ENCODE results near the gene PPP6R2.

The PPP6R2 gene

DNA sequence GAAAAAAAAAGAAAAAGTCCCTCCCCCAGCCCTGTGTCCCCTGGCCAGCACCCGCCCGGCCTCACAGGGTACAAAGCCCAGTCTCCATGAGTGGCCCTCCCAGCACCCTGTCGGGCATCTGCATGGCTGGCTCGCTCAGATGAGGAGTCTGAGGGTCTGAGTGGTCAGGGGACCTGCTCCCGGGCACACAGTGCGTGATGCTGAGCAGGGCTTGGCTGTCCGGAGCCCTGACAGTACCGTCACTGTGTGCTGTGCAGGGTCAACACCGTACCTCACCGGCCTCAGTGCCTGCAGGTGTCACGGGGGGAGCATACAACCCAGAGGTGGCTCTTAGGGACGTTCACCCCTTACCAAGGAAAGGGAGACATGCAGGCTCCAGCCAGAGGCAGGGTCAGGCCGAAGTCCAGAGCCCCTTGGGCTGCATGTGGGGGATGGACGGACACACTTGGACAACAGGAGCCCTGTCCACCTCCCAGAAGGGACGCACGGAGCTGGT is 32.1 kb upstream of the PPP6R2 start:
- peaks cover 12% of the 10 kb centered on the region; the same call in 1 of the 2 replicates for H3K79me2 ChIP-seq (ENCODE audit: insufficient read depth, low read length)

DNA sequence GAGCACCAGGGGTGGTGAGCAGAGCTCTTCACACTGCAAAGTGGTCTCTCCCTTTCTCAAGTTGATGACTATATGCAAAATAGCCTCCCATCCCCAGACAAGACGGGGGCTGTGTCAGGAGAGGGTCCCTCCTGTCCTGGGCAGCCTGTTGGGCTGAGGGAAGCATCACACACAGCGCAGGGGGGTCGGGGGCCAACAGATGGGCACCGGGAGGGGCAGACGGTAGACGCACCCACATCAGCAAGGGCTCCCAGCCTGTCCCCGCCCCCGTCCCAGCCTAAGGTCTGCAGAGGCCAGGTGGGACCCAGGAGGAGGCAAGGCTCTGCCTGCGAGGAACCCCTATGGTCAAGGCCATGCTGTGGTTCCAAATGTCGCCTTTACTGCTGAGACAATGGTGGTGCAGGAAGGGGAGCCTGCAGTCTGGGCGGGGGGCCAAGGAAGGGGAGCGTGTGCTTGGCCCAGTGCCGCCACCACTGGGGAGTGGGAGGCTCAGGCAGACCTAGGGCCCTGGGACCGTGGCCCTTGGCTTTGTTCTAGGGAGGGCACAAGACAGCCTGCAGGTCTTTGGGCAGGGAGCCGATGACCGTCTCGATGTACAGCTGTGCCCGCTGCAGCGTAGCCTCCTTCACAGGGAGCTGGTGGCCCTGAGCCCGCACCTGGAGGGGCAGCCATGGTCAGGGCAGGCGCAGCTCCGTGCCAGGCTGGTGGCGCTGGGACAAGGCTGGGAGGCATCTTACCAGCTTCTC is 31.3 kb upstream of the PPP6R2 start:
- H3K27me3 ChIP-seq (ENCODE audit: insufficient read depth, low read length, poor library complexity, severe bottlenecking) = no peaks in the 10 kb centered on the region
- no peak overlapping the region for H3K4me2 ChIP-seq (ENCODE audit: low read depth, low read length, poor library complexity, severe bottlenecking)
- H3K4me1 ChIP-seq (ENCODE audit: insufficient read depth, low read length, poor library complexity, severe bottlenecking) = peaks cover 57% of the 10 kb centered on the region
- no peak overlapping the region for H3K4me3 ChIP-seq (ENCODE audit: low read length, poor library complexity, severe bottlenecking)
- H3K36me3 ChIP-seq (ENCODE audit: insufficient read depth, low read length) = no peaks in the 10 kb centered on the region
- H3K9me2 ChIP-seq (replicated peaks; ENCODE audit: low read depth, low read length) = no peaks in the 10 kb centered on the region
- TF ChIP-seq, protein P1, sequence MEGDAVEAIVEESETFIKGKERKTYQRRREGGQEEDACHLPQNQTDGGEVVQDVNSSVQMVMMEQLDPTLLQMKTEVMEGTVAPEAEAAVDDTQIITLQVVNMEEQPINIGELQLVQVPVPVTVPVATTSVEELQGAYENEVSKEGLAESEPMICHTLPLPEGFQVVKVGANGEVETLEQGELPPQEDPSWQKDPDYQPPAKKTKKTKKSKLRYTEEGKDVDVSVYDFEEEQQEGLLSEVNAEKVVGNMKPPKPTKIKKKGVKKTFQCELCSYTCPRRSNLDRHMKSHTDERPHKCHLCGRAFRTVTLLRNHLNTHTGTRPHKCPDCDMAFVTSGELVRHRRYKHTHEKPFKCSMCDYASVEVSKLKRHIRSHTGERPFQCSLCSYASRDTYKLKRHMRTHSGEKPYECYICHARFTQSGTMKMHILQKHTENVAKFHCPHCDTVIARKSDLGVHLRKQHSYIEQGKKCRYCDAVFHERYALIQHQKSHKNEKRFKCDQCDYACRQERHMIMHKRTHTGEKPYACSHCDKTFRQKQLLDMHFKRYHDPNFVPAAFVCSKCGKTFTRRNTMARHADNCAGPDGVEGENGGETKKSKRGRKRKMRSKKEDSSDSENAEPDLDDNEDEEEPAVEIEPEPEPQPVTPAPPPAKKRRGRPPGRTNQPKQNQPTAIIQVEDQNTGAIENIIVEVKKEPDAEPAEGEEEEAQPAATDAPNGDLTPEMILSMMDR (conservative IDR thresholded peaks at IDR 0.05; ENCODE audit: low read length) = no peak
- TF ChIP-seq EZH2phosphoT487 (IDR thresholded peaks at IDR 0.05; ENCODE audit: borderline replicate concordance) = no peak
- H3F3A ChIP-seq (ENCODE audit: low read depth) = 0 out of 2 replicates have a peak, but pooled peaks cover 5% of the 10 kb centered on the region
- no peaks in the 10 kb centered on the region for H4K20me1 ChIP-seq (ENCODE audit: insufficient read depth, low read length, poor library complexity, severe bottlenecking)
- H3K9ac ChIP-seq (ENCODE audit: low read depth, low read length, poor library complexity, severe bottlenecking) = no peak overlapping the region
- peaks cover 6% of the 10 kb centered on the region; the same call in 1 of the 2 replicates for H3K79me2 ChIP-seq (ENCODE audit: insufficient read depth, low read length)
- H3K9me3 ChIP-seq (ENCODE audit: insufficient read depth, low read depth, low read length) = no peaks in the 10 kb centered on the region
- no peak overlapping the region for H2AFZ ChIP-seq (ENCODE audit: low read length)

More for the DNA sequence above, 32.1 kb upstream of the PPP6R2 start:
- H3K27me3 ChIP-seq (ENCODE audit: insufficient read depth, low read length, poor library complexity, severe bottlenecking) = no peaks in the 10 kb centered on the region
- H3K4me3 ChIP-seq (ENCODE audit: low read length, poor library complexity, severe bottlenecking) = no peak overlapping the region
- H3F3A ChIP-seq (ENCODE audit: low read depth) = 0 out of 2 replicates have a peak, but pooled peaks cover 5% of the 10 kb centered on the region
- H3K4me1 ChIP-seq (ENCODE audit: insufficient read depth, low read length, poor library complexity, severe bottlenecking) = peaks cover 62% of the 10 kb centered on the region
- no peaks in the 10 kb centered on the region for H3K36me3 ChIP-seq (ENCODE audit: insufficient read depth, low read length)
- no peak overlapping the region for H3K4me2 ChIP-seq (ENCODE audit: low read depth, low read length, poor library complexity, severe bottlenecking)
- H3K9ac ChIP-seq (ENCODE audit: low read depth, low read length, poor library complexity, severe bottlenecking) = no peak overlapping the region
- no peaks in the 10 kb centered on the region for H4K20me1 ChIP-seq (ENCODE audit: insufficient read depth, low read length, poor library complexity, severe bottlenecking)
- no peak overlapping the region for H2AFZ ChIP-seq (ENCODE audit: low read length)
- H3K9me2 ChIP-seq (replicated peaks; ENCODE audit: low read depth, low read length) = no peaks in the 10 kb centered on the region
- no peak for TF ChIP-seq EZH2phosphoT487 (IDR thresholded peaks at IDR 0.05; ENCODE audit: borderline replicate concordance)
- TF ChIP-seq, protein P1 (conservative IDR thresholded peaks at IDR 0.05; ENCODE audit: low read length) = no peak
- no peaks in the 10 kb centered on the region for H3K9me3 ChIP-seq (ENCODE audit: insufficient read depth, low read depth, low read length)

DNA sequence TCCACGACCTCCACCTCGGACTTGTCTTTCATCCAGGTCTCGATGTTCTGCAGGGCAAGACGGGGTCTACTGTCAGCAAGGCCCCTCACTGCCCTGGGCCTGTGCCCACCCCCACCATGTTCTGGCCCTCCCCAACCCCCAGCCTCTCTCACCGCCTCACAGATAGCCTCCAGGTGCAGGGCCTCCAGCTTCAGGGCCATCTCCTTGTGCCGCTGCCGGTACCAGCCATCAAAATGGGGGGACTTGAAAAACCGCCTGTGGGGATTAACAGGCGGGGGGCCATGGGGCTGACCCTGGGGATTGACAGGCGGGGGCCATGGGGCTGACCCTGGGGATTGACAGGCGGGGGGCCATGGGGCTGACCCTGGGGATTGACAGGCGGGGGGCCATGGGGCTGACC is 30.8 kb upstream of the PPP6R2 start:
- Histone ChIP-seq H3K9ac (ENCODE audit: low read depth, low read length, poor library complexity, severe bottlenecking) (no peak overlapping the region), H3K79me2 (ENCODE audit: insufficient read depth, low read length) (peaks cover 5% of the 10 kb centered on the region; the same call in 1 of the 2 replicates), H2AFZ (ENCODE audit: low read length) (no peak overlapping the region), H3K27me3 (ENCODE audit: insufficient read depth, low read length, poor library complexity, severe bottlenecking) (no peaks in the 10 kb centered on the region), H4K20me1 (ENCODE audit: insufficient read depth, low read length, poor library complexity, severe bottlenecking) (no peaks in the 10 kb centered on the region), H3K36me3 (ENCODE audit: insufficient read depth, low read length) (no peaks in the 10 kb centered on the region), H3K9me3 (ENCODE audit: insufficient read depth, low read depth, low read length) (no peaks in the 10 kb centered on the region), H3K4me3 (ENCODE audit: low read length, poor library complexity, severe bottlenecking) (no peak overlapping the region), H3K4me1 (ENCODE audit: insufficient read depth, low read length, poor library complexity, severe bottlenecking) (peaks cover 56% of the 10 kb centered on the region), H3F3A (ENCODE audit: low read depth) (0 out of 2 replicates have a peak, but pooled peaks cover 5% of the 10 kb centered on the region), H3K4me2 (ENCODE audit: low read depth, low read length, poor library complexity, severe bottlenecking) (no peak overlapping the region), H3K9me2 (replicated peaks; ENCODE audit: low read depth, low read length) (no peaks in the 10 kb centered on the region)
- TF ChIP-seq, protein P1 (conservative IDR thresholded peaks at IDR 0.05; ENCODE audit: low read length) = no peak
- no peak for TF ChIP-seq EZH2phosphoT487 (IDR thresholded peaks at IDR 0.05; ENCODE audit: borderline replicate concordance)

Data from Loucy (cell line).